ENCODE measurements around the gene E2F4. TPM values are rescaled to one million over a fixed set of nuclear protein-coding genes. Genes with fewer than 3 reads are reported as not detected.
A peak's percentile ranks its signal among the peaks of the same experiment; 100 is the strongest.

The E2F4 gene
- total RNA-seq, 1 donor from 2014 or later: 64.3 TPM

DNA sequence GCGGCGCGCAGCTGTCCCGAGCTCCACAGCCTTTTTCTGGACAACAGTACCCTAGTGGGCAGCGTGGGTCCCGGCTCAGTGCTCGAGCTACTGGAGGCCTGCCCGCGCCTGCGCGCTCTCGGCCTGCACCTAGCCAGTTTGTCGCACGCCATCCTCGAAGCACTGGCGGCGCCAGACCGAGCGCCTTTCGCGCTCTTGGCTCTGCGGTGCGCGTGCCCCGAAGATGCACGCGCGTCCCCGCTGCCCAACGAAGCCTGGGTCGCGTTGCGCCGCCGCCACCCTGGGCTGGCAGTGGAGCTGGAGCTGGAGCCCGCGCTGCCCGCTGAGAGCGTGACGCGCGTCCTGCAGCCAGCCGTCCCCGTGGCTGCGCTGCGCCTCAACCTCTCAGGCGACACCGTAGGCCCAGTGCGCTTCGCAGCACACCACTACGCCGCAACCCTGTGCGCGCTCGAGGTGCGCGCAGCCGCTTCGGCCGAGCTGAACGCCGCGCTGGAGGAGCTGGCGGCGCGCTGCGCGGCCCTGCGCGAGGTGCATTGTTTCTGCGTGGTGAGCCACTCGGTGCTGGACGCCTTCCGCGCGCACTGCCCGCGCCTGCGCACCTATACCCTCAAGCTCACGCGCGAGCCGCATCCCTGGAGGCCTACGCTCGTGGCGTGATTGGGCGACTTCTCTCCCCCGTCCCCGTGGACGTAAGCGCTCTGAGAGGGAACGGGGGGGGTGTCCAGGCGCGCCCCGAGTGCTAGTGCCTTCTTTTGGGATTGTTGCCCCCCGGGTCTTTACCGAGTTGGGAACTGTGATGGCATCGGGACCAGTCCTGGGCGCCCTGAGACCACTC is 28.6 kb upstream of the E2F4 start:
- Mint-ChIP-seq H3K9me3 (ENCODE audit: unreplicated experiment) (peaks cover 4% of the 10 kb centered on the region), H3K36me3 (ENCODE audit: unreplicated experiment) (peaks cover 3% of the 10 kb centered on the region), H3K4me1 (ENCODE audit: low read depth, unreplicated experiment) (peaks cover 4% of the 10 kb centered on the region), H3K27ac (ENCODE audit: unreplicated experiment) (no peak overlapping the region), H3K27me3 (ENCODE audit: unreplicated experiment) (peaks cover 25% of the 10 kb centered on the region), H3K4me3 (ENCODE audit: unreplicated experiment) (peak overlapping the region; percentile 69)
- TF ChIP-seq, protein P1, sequence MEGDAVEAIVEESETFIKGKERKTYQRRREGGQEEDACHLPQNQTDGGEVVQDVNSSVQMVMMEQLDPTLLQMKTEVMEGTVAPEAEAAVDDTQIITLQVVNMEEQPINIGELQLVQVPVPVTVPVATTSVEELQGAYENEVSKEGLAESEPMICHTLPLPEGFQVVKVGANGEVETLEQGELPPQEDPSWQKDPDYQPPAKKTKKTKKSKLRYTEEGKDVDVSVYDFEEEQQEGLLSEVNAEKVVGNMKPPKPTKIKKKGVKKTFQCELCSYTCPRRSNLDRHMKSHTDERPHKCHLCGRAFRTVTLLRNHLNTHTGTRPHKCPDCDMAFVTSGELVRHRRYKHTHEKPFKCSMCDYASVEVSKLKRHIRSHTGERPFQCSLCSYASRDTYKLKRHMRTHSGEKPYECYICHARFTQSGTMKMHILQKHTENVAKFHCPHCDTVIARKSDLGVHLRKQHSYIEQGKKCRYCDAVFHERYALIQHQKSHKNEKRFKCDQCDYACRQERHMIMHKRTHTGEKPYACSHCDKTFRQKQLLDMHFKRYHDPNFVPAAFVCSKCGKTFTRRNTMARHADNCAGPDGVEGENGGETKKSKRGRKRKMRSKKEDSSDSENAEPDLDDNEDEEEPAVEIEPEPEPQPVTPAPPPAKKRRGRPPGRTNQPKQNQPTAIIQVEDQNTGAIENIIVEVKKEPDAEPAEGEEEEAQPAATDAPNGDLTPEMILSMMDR (IDR thresholded peaks at IDR 0.05; ENCODE audit: partially characterized antibody, unreplicated experiment): no peak
- peak; percentile 65 for DNase-seq

DNA sequence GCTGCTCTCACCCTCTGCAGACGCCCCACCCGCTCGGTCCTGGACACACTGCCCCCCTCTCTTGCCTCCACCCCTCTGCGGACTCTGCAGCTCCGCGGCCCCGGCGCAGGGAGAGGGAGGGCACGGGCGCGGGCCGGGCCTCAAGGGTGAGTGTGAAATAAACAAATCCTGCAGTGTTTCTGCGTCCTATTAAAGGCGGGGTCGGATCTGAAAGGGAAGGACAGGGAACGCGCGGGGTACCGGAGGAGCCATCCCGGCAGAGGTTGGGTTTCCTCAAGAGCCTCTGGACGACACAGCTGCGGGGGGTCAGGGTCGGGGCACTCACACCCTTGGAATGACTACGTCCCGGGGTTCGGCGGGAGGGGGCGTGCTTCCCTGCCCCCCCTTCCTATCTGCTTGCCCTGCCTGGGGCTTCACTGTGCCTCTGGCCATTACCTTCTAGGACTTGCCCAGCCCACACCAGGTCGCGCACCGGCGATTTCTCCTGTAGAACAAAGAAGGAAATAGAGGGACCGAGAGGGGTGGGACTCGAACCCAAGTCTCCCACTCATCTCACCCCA is 27.9 kb upstream of the E2F4 start:
- Mint-ChIP-seq H3K4me3 (ENCODE audit: unreplicated experiment) (peak overlapping the region; percentile 69), H3K27ac (ENCODE audit: unreplicated experiment) (no peak overlapping the region), H3K36me3 (ENCODE audit: unreplicated experiment) (peaks cover 5% of the 10 kb centered on the region), H3K27me3 (ENCODE audit: unreplicated experiment) (peaks cover 22% of the 10 kb centered on the region), H3K9me3 (ENCODE audit: unreplicated experiment) (peaks cover 5% of the 10 kb centered on the region), H3K4me1 (ENCODE audit: low read depth, unreplicated experiment) (peaks cover 2% of the 10 kb centered on the region)
- no peak for DNase-seq
- TF ChIP-seq, protein P1 (IDR thresholded peaks at IDR 0.05; ENCODE audit: partially characterized antibody, unreplicated experiment): no peak

DNA sequence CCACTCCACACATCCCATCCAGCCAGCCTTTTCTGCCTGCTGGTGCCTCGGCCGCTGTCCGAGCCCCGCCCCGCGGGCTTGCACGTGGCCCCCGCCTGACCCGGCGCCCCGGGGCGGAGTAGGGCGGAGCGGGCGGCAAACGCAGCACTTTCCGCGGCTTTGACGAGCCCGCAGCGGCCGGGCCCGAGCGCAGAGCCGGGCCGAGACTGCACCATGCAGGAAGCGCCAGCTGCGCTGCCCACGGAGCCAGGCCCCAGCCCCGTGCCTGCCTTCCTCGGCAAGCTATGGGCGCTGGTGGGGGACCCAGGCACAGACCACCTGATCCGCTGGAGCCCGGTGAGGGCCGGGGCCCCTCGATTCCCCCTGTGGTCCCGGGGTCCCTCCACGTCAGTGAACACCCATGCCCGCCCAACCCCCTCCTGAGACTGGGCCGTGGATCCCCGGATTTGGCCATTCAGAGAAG is 27.3 kb upstream of the E2F4 start, which contains the start of gene HSF4:
TSS of gene HSF4 (plus strand) at position 147 of the 463 bp plus-strand sequence. CDS start at position 214, 67 bp downstream.
- DNase-seq: peak; percentile 31
- Mint-ChIP-seq H3K4me1 (ENCODE audit: low read depth, unreplicated experiment) (peaks cover 2% of the 10 kb centered on the region), H3K27me3 (ENCODE audit: unreplicated experiment) (peaks cover 22% of the 10 kb centered on the region), H3K36me3 (ENCODE audit: unreplicated experiment) (peaks cover 5% of the 10 kb centered on the region), H3K4me3 (ENCODE audit: unreplicated experiment) (peak within 1 kb of the TSS; percentile 69), H3K9me3 (ENCODE audit: unreplicated experiment) (peaks cover 7% of the 10 kb centered on the region), H3K27ac (ENCODE audit: unreplicated experiment) (no peak within 1 kb of the TSS)
- TF ChIP-seq, protein P1 (IDR thresholded peaks at IDR 0.05; ENCODE audit: partially characterized antibody, unreplicated experiment): no peak

DNA sequence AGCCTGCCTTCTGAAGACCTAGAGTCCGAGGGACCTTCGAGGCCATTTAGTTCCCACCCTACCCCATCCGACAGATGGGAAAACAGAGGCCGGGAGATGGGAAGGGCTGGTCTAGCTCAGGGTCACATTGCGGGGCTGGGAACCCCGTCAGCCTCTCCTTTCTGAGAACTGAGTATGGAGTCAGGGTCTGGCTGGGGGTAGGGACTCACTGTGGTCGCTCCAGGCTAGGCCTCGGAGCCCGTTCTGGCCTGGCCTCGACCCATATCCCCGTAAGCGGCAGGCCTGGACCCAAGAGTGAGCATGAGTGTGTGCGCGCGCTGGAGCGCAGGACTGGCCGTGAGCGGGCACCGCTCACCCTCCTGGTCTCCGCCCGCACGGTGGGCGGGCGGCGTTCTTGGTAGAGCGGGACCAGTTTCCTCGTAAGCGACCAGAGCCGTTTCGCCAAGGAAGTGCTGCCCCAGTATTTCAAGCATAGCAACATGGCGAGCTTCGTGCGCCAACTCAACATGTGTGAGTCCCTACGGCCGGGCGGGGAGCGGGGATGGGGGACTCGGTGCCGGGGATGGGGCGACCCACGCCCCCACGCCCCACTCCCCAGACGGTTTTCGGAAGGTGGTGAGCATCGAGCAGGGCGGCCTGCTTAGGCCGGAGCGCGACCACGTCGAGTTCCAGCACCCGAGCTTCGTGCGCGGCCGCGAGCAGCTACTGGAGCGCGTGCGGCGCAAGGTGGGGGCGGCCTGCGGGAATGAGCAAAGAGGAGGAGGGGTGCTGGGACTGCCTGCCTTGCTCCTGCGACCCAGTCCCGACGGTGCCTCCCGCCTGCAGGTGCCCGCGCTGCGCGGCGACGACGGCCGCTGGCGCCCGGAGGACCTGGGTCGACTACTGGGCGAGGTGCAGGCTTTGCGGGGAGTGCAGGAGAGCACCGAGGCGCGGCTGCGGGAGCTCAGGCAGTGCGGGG is 26.6 kb upstream of the E2F4 start:
- Mint-ChIP-seq H3K9me3 (ENCODE audit: unreplicated experiment) (peaks cover 7% of the 10 kb centered on the region), H3K27me3 (ENCODE audit: unreplicated experiment) (peaks cover 21% of the 10 kb centered on the region), H3K27ac (ENCODE audit: unreplicated experiment) (no peak overlapping the region), H3K36me3 (ENCODE audit: unreplicated experiment) (peaks cover 5% of the 10 kb centered on the region), H3K4me1 (ENCODE audit: low read depth, unreplicated experiment) (peaks cover 4% of the 10 kb centered on the region), H3K4me3 (ENCODE audit: unreplicated experiment) (no peak overlapping the region)
- peak; percentile 33 for DNase-seq
- TF ChIP-seq, protein P1 (IDR thresholded peaks at IDR 0.05; ENCODE audit: partially characterized antibody, unreplicated experiment): no peak

All from glutamatergic neuron (in vitro differentiated cells).